ENCODE measurements around the gene COBL.

COBL gene

GRCh38 chr7:51113560-51113959 lies 203.0 kb downstream of the COBL start:
- no peak for DNase-seq (ENCODE audit: low spot score)

- no peak for DNase-seq (ENCODE audit: low spot score)
These were observed 205.2 kb downstream of the COBL start for GRCh38 chr7:51111241-51111940.

GRCh38 chr7:51108134-51108533 lies 208.5 kb downstream of the COBL start:
- DNase-seq (ENCODE audit: low spot score) = no peak

- DNase-seq (ENCODE audit: low spot score) = no peak
These were observed 212.3 kb downstream of the COBL start for GRCh38 chr7:51104278-51104677.

GRCh38 chr7:51103718-51104117 lies 212.9 kb downstream of the COBL start:
- DNase-seq (ENCODE audit: low spot score) = no peak

- peak; percentile 44 for DNase-seq (ENCODE audit: low spot score)
These were observed 213.8 kb downstream of the COBL start for GRCh38 chr7:51102828-51103227.

GRCh38 chr7:51101111-51101757 lies 215.4 kb downstream of the COBL start:
- no peak for DNase-seq (ENCODE audit: low spot score)

GRCh38 chr7:51090411-51090810 lies 226.2 kb downstream of the COBL start:
- DNase-seq (ENCODE audit: low spot score) = no peak

GRCh38 chr7:51085034-51085692 lies 231.4 kb downstream of the COBL start:
- DNase-seq (ENCODE audit: low spot score) = no peak

GRCh38 chr7:51084121-51084520 lies 232.5 kb downstream of the COBL start:
- no peak for DNase-seq (ENCODE audit: low spot score)

GRCh38 chr7:51082940-51083533 lies 233.6 kb downstream of the COBL start:
- DNase-seq (ENCODE audit: low spot score) = no peak

- no peak for DNase-seq (ENCODE audit: low spot score)
These were observed 234.3 kb downstream of the COBL start for GRCh38 chr7:51082096-51082840.

- no peak for DNase-seq (ENCODE audit: low spot score)
These were observed 235.2 kb downstream of the COBL start for GRCh38 chr7:51081270-51081890.

GRCh38 chr7:51080622-51081269 lies 235.9 kb downstream of the COBL start:
- DNase-seq (ENCODE audit: low spot score) = no peak

GRCh38 chr7:51080216-51080615 lies 236.4 kb downstream of the COBL start:
- no peak for DNase-seq (ENCODE audit: low spot score)

GRCh38 chr7:51079494-51079893 lies 237.1 kb downstream of the COBL start:
- DNase-seq (ENCODE audit: low spot score) = no peak

- no peak for DNase-seq (ENCODE audit: low spot score)
These were observed 238.0 kb downstream of the COBL start for GRCh38 chr7:51078653-51079052.

GRCh38 chr7:51077987-51078370 lies 238.6 kb downstream of the COBL start:
- no peak for DNase-seq (ENCODE audit: low spot score)

GRCh38 chr7:51077316-51077986 lies 239.2 kb downstream of the COBL start:
- no peak for DNase-seq (ENCODE audit: low spot score)

- no peak for DNase-seq (ENCODE audit: low spot score)
These were observed 240.7 kb downstream of the COBL start for GRCh38 chr7:51075681-51076580.
